Sigmoid colon (tissue), 4 donors: Measurements from ENCODE around the gene PHGDH.

Experiments used
- CTCF ChIP-seq, 4 experiments: fragments of 450-650 bp in 3 of 4; fragments of 200-600 bp in 1 of 4; IDR thresholded peaks; one replicate each; pipeline ENCODE4 v1.5.1; 2016 to 2019; ENCODE audit warnings: antibody characterized with exemption in 4 of 4, mild to moderate bottlenecking in 3 of 4, moderate library complexity in 2 of 4
- POLR2A ChIP-seq, 2 donors: fragments of 450-650 bp; IDR thresholded peaks; one replicate each; pipeline ENCODE4 v1.6.1; 2016; ENCODE audit warnings: antibody characterized with exemption in 2 of 2, mild to moderate bottlenecking in 2 of 2, moderate library complexity in 2 of 2
- POLR2AphosphoS5 ChIP-seq, 4 donors: sonication (generic); formaldehyde crosslinking; IDR thresholded peaks; one replicate each; pipeline ENCODE4 v1.6.1; 2017; ENCODE audit warnings: antibody characterized with exemption in 4 of 4

- no peak for TF ChIP-seq CTCF (IDR thresholded peaks at IDR 0.05)
- no peak for TF ChIP-seq POLR2AphosphoS5 (IDR thresholded peaks at IDR 0.05)
- no peak for TF ChIP-seq POLR2A (IDR thresholded peaks at IDR 0.05)
Measured at GRCh38 chr1:119721896-119722295, 10.2 kb downstream of the PHGDH start.
